Heart left ventricle (tissue), 13 donors: ENCODE data around the gene FRG2C.
"Not testable (repeated sequence)": the region's sequence is repeated elsewhere in the genome, so short reads cannot be mapped to it uniquely, and the experiment has no call there.

ENCODE experiments used
- POLR2A ChIP-seq, 2 donors: fragments of 450-650 bp; IDR thresholded peaks; one replicate each; pipeline ENCODE4 v1.6.1; 2017; ENCODE audit warnings: antibody characterized with exemption in 2 of 2, mild to moderate bottlenecking in 2 of 2, moderate library complexity in 2 of 2
- TF ChIP-seq, protein P1 (sequence below), 12 donors: fragments of 200-600 bp; sonication (generic) in 4 of 12; IDR thresholded peaks; one replicate each; pipeline versions ENCODE4 v1.5.0 to v1.8.0; 2018 to 2022; ENCODE audit warnings: antibody characterized with exemption in 12 of 12, mild to moderate bottlenecking in 5 of 12
- donor health status: ischemic (EF 13 %, LVEDD 7.1; RV severe dilation, severe dysfunction).
- donor health status: DM: no; HTN: yes; CAD: no.
- donor health status: DM: no; HTN: no; CAD: no.
- donor health status: ischemic (EF 25% LVEDD 6.9; RV normal size, moderate dysfunction).
- donor health status: ischemic (EF 25% LVEDD 5.7; RV mildly dilated, moderate dysfunction).
- donor health status: ischemic (EF 35%, LVEDD 5.7; RV mildly dilated, moderate dysfunction).
- donor health status: nonischemic (EF 11% LVEDD 7.7; RV severe dilation, severe dysfunction).
- donor health status: DM: yes; HTN: yes; CAD: no.
- donor health status: PGD.
- donor health status: ischemic (EF 29% LVEDD 5.4; RV normal size, mild dysfunction).
- donor health status: nonischemic (EF 23%, LVEDD 6.1; RV moderate dilation, normal function).

DNA sequence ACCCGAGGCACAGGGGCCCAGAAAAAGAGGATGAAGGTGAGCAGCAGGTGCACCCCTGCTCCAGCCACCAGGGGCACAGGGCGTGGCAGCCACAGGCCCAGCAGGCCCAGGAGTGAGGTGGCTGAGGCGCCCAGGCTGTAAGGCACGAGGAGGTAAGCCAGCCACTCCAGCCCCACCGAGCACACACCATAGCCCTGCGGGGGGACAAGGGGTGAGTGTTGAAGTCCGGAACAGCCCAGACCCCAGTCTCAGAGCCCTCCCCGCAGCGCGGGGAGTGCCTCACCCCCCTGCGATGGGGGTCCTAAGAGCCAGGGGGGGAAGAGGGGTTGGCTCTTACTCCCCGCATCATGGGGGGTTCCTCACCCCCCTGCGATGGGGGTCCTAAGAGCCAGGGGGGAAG, 40.5 kb upstream of the FRG2C start:
- TF ChIP-seq, protein P1, sequence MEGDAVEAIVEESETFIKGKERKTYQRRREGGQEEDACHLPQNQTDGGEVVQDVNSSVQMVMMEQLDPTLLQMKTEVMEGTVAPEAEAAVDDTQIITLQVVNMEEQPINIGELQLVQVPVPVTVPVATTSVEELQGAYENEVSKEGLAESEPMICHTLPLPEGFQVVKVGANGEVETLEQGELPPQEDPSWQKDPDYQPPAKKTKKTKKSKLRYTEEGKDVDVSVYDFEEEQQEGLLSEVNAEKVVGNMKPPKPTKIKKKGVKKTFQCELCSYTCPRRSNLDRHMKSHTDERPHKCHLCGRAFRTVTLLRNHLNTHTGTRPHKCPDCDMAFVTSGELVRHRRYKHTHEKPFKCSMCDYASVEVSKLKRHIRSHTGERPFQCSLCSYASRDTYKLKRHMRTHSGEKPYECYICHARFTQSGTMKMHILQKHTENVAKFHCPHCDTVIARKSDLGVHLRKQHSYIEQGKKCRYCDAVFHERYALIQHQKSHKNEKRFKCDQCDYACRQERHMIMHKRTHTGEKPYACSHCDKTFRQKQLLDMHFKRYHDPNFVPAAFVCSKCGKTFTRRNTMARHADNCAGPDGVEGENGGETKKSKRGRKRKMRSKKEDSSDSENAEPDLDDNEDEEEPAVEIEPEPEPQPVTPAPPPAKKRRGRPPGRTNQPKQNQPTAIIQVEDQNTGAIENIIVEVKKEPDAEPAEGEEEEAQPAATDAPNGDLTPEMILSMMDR (IDR thresholded peaks at IDR 0.05) = not testable (repeated sequence)
- TF ChIP-seq POLR2A (IDR thresholded peaks at IDR 0.05) = not testable (repeated sequence)
